K562 (cell line): ENCODE measurements around the gene SLC12A9.

Experiments
- CBX3 ChIP-seq, 2 experiments: IDR thresholded peaks; 1 replicate in 1 of 2; 2 replicates in 1 of 2; pipeline ENCODE4 v1.6.1; 2012; ENCODE audit warnings: inconsistent platforms in 2 of 2, low read length in 2 of 2, borderline replicate concordance in 1 of 2, control low read depth in 1 of 2
- EGR1 ChIP-seq: fragments of 450-650 bp; conservative IDR thresholded peaks from 2 replicates; pipeline ENCODE4 v1.6.1; 2017; ENCODE audit warnings: mild to moderate bottlenecking
- EP300 ChIP-seq: IDR thresholded peaks from 2 replicates; pipeline ENCODE4 v1.6.1; 2012; ENCODE audit warnings: low read length, improper control_type of control experiment
- FOXK2 ChIP-seq, 2 experiments: fragments of 450-650 bp; IDR thresholded peaks in 1 of 2; conservative IDR thresholded peaks in 1 of 2; 2 replicates each; pipeline ENCODE4 v1.6.1; 2016; ENCODE audit warnings: low read depth in 2 of 2, mild to moderate bottlenecking in 1 of 2
- KLF13 ChIP-seq: fragments of 450-650 bp; IDR thresholded peaks from 2 replicates; pipeline ENCODE4 v1.6.1; 2016; ENCODE audit warnings: missing genetic modification characterization, low read depth, mild to moderate bottlenecking, missing compliant biosample characterization, moderate library complexity, borderline replicate concordance
- MXI1 ChIP-seq: IDR thresholded peaks from 2 replicates; pipeline ENCODE4 v1.6.1; 2011; ENCODE audit warnings: low read depth, mild to moderate bottlenecking, improper control_type of control experiment, low read length
- POLR2A ChIP-seq: fragments of 450-650 bp; conservative IDR thresholded peaks from 2 replicates; pipeline ENCODE4 v1.6.1; 2016
- SMARCE1 ChIP-seq: fragments of 450-650 bp; IDR thresholded peaks from 2 replicates; pipeline ENCODE4 v1.7.1; 2016; ENCODE audit warnings: mild to moderate bottlenecking
- XRCC5 ChIP-seq: fragments of 200-400 bp; formaldehyde crosslinking; IDR thresholded peaks from 2 replicates; pipeline ENCODE4 v1.6.1; 2017; ENCODE audit warnings: low read depth, mild to moderate bottlenecking, low read length
- ZFP36 ChIP-seq: fragments of 150-350 bp; IDR thresholded peaks from 2 replicates; pipeline ENCODE4 v1.6.1; 2018; ENCODE audit warnings: low read length, low read depth; ENCODE audit not compliant: partially characterized antibody
- TF ChIP-seq, protein P1 (sequence below), 3 experiments: IDR thresholded peaks in 2 of 3; conservative IDR thresholded peaks in 1 of 3; 2 replicates each; pipeline ENCODE4 v1.5.1; 2011 to 2012; ENCODE audit warnings: low read length in 3 of 3, mild to moderate bottlenecking in 3 of 3, control low read depth in 2 of 3, improper control_type of control experiment in 1 of 3, inconsistent platforms in 1 of 3, low read depth in 1 of 3, mixed read lengths in 1 of 3, moderate library complexity in 1 of 3; ENCODE audit not compliant: insufficient read depth in 2 of 3
- TF ChIP-seq, protein P2 (sequence below): sonication (generic); formaldehyde crosslinking; IDR thresholded peaks from 2 replicates; pipeline ENCODE4 v1.8.0; 2023; ENCODE audit warnings: mild to moderate bottlenecking, missing genetic modification reagents
- TF ChIP-seq, protein P3 (sequence below): sonication (generic); formaldehyde crosslinking; IDR thresholded peaks from 2 replicates; pipeline ENCODE4 v1.9.0; 2022; ENCODE audit warnings: mild to moderate bottlenecking, missing genetic modification reagents

DNA sequence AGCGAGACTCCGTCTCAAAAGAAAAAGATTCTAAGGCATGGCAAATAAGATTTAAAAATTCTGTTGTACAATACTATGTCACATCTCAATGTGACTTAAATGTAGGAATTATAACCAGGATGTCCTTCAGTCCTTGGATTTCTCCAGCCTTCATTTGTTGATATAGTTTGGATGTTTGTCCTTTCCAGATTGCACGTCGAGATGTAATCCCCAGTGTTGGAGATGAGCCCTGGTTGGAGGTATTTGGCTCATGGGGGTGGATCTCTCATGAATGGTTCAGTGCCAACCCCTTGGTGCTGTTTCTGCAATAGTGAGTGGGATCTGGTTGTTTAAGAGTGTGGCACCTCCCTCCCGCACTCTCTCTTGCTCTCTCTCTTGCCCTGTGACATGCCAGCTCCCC, 56.0 kb downstream of the SLC12A9 start:
- TF ChIP-seq CBX3 (IDR thresholded peaks at IDR 0.05; ENCODE audit: borderline replicate concordance in 1 of 2, low read length in 2 of 2) (no peak), EGR1 (no peak), KLF13 (tag) (no peak), XRCC5 (no peak), POLR2A (no peak), ZFP36 (no peak), EP300 (no peak), FOXK2 (conservative IDR thresholded peaks at IDR 0.05 in 1 of 2, IDR thresholded peaks at IDR 0.05 in 1 of 2; ENCODE audit: low read depth in 2 of 2) (no peak), MXI1 (no peak), SMARCE1 (no peak)
- TF ChIP-seq, protein P1, sequence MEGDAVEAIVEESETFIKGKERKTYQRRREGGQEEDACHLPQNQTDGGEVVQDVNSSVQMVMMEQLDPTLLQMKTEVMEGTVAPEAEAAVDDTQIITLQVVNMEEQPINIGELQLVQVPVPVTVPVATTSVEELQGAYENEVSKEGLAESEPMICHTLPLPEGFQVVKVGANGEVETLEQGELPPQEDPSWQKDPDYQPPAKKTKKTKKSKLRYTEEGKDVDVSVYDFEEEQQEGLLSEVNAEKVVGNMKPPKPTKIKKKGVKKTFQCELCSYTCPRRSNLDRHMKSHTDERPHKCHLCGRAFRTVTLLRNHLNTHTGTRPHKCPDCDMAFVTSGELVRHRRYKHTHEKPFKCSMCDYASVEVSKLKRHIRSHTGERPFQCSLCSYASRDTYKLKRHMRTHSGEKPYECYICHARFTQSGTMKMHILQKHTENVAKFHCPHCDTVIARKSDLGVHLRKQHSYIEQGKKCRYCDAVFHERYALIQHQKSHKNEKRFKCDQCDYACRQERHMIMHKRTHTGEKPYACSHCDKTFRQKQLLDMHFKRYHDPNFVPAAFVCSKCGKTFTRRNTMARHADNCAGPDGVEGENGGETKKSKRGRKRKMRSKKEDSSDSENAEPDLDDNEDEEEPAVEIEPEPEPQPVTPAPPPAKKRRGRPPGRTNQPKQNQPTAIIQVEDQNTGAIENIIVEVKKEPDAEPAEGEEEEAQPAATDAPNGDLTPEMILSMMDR (IDR thresholded peaks at IDR 0.05 in 2 of 3, conservative IDR thresholded peaks at IDR 0.05 in 1 of 3; ENCODE audit: insufficient read depth in 2 of 3, low read depth in 1 of 3, low read length in 3 of 3) = no peak
- TF ChIP-seq, protein P2, sequence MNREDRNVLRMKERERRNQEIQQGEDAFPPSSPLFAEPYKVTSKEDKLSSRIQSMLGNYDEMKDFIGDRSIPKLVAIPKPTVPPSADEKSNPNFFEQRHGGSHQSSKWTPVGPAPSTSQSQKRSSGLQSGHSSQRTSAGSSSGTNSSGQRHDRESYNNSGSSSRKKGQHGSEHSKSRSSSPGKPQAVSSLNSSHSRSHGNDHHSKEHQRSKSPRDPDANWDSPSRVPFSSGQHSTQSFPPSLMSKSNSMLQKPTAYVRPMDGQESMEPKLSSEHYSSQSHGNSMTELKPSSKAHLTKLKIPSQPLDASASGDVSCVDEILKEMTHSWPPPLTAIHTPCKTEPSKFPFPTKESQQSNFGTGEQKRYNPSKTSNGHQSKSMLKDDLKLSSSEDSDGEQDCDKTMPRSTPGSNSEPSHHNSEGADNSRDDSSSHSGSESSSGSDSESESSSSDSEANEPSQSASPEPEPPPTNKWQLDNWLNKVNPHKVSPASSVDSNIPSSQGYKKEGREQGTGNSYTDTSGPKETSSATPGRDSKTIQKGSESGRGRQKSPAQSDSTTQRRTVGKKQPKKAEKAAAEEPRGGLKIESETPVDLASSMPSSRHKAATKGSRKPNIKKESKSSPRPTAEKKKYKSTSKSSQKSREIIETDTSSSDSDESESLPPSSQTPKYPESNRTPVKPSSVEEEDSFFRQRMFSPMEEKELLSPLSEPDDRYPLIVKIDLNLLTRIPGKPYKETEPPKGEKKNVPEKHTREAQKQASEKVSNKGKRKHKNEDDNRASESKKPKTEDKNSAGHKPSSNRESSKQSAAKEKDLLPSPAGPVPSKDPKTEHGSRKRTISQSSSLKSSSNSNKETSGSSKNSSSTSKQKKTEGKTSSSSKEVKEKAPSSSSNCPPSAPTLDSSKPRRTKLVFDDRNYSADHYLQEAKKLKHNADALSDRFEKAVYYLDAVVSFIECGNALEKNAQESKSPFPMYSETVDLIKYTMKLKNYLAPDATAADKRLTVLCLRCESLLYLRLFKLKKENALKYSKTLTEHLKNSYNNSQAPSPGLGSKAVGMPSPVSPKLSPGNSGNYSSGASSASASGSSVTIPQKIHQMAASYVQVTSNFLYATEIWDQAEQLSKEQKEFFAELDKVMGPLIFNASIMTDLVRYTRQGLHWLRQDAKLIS (CRISPR knock-in tag) = no peak
- TF ChIP-seq, protein P3, sequence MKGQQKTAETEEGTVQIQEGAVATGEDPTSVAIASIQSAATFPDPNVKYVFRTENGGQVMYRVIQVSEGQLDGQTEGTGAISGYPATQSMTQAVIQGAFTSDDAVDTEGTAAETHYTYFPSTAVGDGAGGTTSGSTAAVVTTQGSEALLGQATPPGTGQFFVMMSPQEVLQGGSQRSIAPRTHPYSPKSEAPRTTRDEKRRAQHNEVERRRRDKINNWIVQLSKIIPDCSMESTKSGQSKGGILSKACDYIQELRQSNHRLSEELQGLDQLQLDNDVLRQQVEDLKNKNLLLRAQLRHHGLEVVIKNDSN (CRISPR knock-in tag) = no peak
